Renal cortical epithelial cell (primary cell): ENCODE measurements around the gene ENOX1. TPM values are rescaled to one million over a fixed set of nuclear protein-coding genes. Genes with fewer than 3 reads are reported as not detected.

Experiments used
- DNase-seq: peaks from one replicate; pipeline ENCODE4 v3.0.0-alpha.2; 2011; ENCODE audit warnings: low read depth
- total RNA-seq: library from RNA; depleted of rRNA; stranded (reverse); fragments of >200 nt; gene quantifications from 2 replicates; pipeline ENCODE4 v1.2.3, GENCODE V29; 2014

ENOX1 gene
- total RNA-seq: 0.52 and 2.7 TPM in 2 replicates

DNA sequence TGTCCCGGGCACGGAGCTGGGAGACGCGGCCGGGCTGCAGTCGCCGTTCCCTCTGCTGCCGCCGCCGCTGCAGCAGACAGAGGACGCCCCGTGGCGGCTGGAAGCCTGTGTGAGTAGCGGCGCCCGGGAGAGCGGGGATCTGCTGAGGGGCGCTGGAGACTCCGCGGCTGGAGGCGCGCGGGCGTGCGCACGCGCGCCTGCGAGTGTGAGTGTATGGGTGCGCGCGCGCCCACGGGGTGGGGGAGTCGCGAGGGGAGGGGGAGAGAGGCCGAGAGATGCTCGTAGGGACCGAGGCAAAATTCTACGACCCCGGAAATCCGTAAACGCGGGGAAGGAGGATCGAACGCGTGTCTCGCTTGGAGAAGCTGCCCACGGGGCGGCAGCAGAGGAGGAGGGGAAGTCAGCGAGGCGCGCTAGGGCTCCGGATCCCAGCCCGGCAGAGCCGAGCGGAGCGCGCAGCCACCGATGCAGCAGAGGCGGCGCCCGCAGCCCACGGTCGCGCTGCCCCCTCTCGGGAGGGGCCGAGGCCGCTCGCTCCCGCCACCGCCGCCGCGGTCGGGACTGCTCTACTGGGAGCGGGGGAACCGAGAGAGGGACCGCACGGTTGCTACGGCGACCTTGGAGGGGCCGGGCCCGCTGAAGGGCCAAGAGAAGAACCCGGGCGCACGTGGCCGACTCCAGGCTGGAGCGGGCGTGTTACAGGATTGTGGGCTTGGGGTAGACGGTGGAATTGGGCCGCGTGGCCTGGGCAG lies at the start of gene ENOX1:
Gene ENOX1 (minus strand): TSS at position 207 of the 752 bp plus-strand sequence.
- DNase-seq: no peak

- no peak for DNase-seq
Measured at GRCh38 chr13:43835701-43836100, 48.9 kb upstream of the ENOX1 start.

GRCh38 chr13:43831088-43831487 lies 44.3 kb upstream of the ENOX1 start:
- no peak for DNase-seq

DNA sequence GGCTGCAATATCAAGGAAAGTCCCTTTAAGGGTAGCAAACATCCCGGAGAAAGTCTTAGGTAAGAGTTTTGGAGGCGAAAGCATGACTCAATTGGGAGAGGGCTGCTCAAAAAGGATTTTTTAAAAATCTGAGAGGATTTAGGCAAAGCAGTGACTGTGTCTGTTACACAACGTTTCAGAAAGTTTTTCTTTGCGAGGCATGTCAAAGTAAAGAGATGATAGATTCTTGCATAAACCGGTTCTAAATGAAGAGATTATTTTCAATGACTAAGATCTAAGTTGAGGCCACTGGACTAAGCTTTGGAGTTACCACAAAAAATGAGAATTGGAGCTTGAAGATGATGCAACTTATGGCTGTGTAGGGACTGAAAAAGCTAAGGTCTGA lies 43.7 kb upstream of the ENOX1 start:
- DNase-seq: peak; percentile 48

- peak; percentile 25 for DNase-seq
Measured at GRCh38 chr13:43824656-43825055, 37.9 kb upstream of the ENOX1 start.

DNA sequence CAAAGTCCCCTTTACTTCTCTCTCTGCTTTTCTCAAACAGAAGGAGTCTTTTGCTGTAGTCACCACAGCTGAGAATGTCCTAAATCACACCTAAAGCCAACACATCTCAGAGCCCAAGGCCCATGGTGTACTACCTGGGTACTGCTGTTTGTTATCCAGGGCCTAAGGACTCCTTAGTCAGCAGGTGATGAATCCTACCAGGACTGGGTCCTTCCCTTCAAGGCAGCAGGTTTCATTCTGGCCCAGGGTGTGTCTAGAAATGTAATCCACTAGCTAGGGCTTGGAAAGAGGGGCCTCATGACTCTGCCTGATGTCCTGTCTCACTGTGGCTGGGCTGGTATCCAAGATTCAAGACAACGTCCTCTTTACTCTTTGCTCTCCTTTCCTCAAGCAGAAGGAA lies 36.2 kb upstream of the ENOX1 start:
- DNase-seq: no peak

DNA sequence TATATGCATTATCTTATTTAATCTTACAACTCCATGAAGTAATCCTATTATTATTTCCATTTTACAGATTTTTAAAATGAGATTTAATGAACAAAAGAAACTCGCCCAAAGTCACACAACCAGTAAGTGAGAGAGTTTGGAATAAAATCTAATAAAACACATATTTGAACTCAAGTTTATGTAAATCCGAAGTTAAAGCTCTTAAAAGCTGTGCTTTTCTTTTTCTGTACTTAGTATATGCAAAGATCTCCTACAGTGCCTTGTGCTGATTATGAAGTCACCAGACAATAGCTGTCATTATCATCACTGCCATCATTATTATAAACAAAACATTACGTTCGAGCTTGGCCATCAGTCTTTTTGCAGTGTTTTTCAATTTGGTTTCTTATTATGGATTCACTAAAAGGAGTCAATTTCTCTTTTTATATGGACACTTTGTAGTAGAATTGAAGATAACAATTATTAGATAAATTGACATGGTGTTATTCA lies 29.7 kb upstream of the ENOX1 start:
- no peak for DNase-seq

GRCh38 chr13:43815204-43815603 lies 28.4 kb upstream of the ENOX1 start:
- DNase-seq: peak; percentile 34

- DNase-seq: no peak
Measured at GRCh38 chr13:43808676-43809075, 21.9 kb upstream of the ENOX1 start.

DNA sequence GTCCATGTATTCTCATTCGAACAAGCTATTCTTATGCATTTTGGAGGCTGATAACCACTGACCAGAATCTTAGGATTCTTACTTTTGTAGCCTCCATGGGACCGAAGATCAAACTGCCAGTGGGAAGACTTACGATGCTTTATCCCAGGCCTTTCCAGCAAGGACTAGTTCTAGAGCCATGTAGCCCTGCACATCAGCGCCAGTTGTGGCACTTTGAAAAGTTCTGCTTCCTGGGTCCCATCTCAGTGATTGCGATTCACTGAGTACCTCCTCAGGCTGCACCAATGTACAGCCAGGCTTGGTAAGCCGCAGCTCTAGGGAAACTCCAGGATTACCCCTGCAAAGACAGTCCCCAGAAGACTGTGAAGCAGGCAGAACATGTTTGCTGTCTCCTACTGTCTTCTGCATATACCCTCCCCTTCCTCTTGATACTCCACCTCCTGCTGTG lies 18.9 kb upstream of the ENOX1 start:
- no peak for DNase-seq

GRCh38 chr13:43805071-43805468 lies 18.3 kb upstream of the ENOX1 start:
- DNase-seq: peak; percentile 94

GRCh38 chr13:43804461-43805070 lies 17.8 kb upstream of the ENOX1 start:
- DNase-seq: peak; percentile 65

GRCh38 chr13:43802511-43802910 lies 15.7 kb upstream of the ENOX1 start:
- DNase-seq: no peak

- no peak for DNase-seq
Measured at GRCh38 chr13:43800828-43801227, 14.1 kb upstream of the ENOX1 start.

GRCh38 chr13:43799191-43799590 lies 12.4 kb upstream of the ENOX1 start:
- no peak for DNase-seq

DNA sequence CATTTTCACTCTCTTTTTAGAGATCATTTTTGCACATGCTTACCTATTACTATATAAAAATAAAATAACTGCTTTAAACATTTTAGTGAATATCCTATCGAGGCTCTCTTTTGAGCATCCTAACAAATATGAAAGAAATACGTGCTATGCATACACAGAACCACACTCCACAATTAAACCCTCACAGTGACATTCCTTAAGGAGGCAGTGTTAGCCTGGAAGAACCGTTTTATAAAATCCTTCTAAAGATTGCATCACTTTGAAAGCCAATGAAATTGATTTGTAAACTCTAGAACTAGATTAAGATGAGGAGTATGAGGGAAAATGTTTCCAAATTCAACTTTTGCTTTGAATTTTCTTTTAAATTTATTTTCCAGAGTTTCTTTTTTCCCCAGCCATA lies 11.1 kb upstream of the ENOX1 start:
- DNase-seq: no peak

DNA sequence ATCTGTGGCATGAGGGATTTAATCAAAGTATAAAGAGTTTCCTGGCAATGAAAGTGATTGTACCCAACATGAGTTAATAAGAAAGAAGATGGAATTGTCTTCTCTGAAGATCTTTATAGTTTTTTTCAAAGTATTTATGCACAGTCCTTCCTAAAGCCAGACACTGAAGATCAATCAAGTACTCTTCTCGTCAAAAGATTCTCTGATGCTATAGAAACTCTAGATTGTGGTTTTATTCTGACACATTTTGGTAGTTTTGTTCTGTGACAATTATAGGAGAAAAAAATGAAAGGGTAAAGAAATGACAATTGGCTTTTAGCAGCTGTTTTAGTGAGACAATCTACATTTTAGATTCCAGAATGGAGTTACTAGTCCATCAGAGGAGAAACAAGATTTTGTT lies 10.4 kb upstream of the ENOX1 start:
- no peak for DNase-seq

- peak; percentile 70 for DNase-seq
Measured at GRCh38 chr13:43794416-43794815, 7.6 kb upstream of the ENOX1 start.

DNA sequence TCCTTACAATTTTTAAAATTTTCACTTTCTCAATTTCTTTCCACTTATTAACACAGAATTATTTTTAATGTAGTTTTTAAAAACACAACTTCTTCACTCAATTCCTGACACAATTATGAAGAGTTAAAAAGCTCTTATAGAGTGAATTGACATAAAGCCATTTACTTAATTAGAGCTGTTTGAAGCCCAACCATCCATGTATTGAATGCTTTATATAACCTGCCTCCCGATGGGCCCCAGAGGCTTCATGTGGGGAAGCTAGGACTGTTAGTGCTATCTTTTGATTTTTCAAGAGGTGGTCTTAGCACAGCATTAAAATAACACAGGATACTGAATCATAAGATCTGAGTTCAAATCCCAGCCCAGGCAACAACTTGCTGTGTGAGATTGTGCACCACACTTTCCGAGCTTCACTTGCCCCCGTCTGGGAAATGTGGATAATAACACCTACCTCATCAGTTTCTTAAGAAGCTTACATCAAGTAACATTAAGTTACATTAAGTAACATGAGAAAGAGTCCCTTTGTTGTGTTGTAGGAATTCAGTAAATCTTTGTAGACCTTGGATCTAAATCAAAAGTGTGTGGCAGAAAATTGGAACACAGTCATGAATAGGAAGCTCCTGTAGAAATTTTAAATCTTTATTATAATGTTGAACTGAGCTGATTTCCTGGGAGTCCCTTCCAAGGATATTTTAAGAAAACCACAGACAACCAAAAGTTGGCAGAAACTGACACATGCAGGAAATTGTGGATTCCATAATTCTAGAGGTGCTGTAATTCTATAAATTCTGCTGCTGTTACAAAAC lies 5.5 kb upstream of the ENOX1 start:
- no peak for DNase-seq

DNA sequence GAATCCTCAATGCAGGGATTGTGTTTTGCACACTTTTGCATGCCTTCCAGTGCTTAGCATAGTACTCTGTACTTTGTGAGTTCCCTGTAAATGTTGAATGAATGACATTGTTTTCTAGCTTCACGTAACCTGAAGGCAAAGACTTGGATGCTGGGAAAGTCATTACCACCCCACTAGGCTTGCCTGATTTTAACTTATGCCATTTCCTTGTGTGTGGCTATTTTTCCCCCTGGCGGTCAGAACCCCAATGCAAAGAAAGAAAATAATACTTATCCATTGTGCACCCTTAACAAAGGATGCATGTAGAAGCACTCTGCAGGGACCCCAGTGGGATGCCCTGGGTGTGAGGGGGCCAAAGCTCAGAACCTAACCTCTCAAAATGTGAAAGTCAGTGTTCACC lies 1.2 kb upstream of the ENOX1 start:
- DNase-seq: peak; percentile 70

DNA sequence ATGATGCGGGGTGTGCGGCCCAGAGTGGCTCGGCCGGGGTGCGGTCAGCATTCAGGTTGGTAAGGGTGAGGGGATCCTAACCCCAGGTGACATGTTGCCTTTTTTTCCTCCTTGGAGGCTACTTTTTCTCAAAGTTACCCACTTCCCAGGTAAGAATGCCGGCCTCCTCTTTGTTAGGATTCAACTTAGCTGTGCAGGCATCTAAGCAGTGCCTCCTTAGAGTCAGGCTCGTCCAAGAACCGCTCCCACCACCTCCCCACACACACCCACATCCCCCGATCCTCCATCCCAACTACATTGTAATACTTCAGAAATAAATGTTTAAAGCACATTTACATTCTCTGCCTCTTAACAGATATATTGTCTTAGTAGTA lies 733 bp upstream of the ENOX1 start:
- DNase-seq: no peak

- DNase-seq: no peak
Measured at GRCh38 chr13:43786472-43786765, 353 bp downstream of the ENOX1 start.
